Smooth muscle cell (in vitro differentiated cells): ENCODE measurements around the gene RFPL2. TPM values are rescaled to one million over a fixed set of nuclear protein-coding genes. Genes with fewer than 3 reads are reported as not detected.

Source experiments
- DNase-seq: peaks from one replicate; lab custom pipeline; 2025; ENCODE audit not compliant: unreplicated experiment; lab: John Stamatoyannopoulos, UW
- H2AFZ ChIP-seq: fragments of 200-600 bp; sonication (generic); 2 replicates; pipeline ENCODE4 v1.6.0; 2016; ENCODE audit warnings: antibody characterized with exemption, low read depth, mild to moderate bottlenecking
- H3F3A ChIP-seq: fragments of 200-600 bp; sonication (generic); 2 replicates; pipeline ENCODE4 v1.6.0; 2017; ENCODE audit warnings: antibody characterized with exemption, low read depth
- H3K27ac ChIP-seq: fragments of 200-600 bp; sonication (generic); 2 replicates; pipeline ENCODE4 v1.5.1; 2016; ENCODE audit warnings: low read depth, mild to moderate bottlenecking
- H3K27me3 ChIP-seq: fragments of 200-600 bp; sonication (generic); 2 replicates; pipeline ENCODE4 v1.6.1; 2016; ENCODE audit warnings: low read depth, mild to moderate bottlenecking
- H3K36me3 ChIP-seq: fragments of 200-600 bp; sonication (generic); 2 replicates; pipeline ENCODE4 v1.5.1; 2016; ENCODE audit warnings: low read depth
- H3K4me1 ChIP-seq: fragments of 200-600 bp; sonication (generic); 2 replicates; pipeline ENCODE4 v1.5.1; 2016; ENCODE audit warnings: low read depth
- H3K4me2 ChIP-seq: fragments of 200-600 bp; sonication (generic); 2 replicates; pipeline ENCODE4 v1.6.0; 2016; ENCODE audit warnings: mild to moderate bottlenecking
- H3K4me3 ChIP-seq: fragments of 200-600 bp; sonication (generic); 2 replicates; pipeline ENCODE4 v1.5.1; 2016; ENCODE audit warnings: mild to moderate bottlenecking
- H3K79me2 ChIP-seq: fragments of 200-600 bp; sonication (generic); 2 replicates; pipeline ENCODE4 v1.6.0; 2016; ENCODE audit warnings: low read depth, mild to moderate bottlenecking
- H3K9ac ChIP-seq: fragments of 200-600 bp; sonication (generic); 2 replicates; pipeline ENCODE4 v1.6.0; 2016; ENCODE audit warnings: low read depth
- H3K9me3 ChIP-seq: fragments of 200-600 bp; sonication (generic); replicated peaks from 2 replicates; pipeline ENCODE4 v1.5.1; 2016; ENCODE audit warnings: low read depth
- H4K20me1 ChIP-seq: fragments of 200-600 bp; sonication (generic); 2 replicates; pipeline ENCODE4 v1.6.0; 2016; ENCODE audit warnings: low read depth
- CTCF ChIP-seq: fragments of 200-600 bp; sonication (generic); IDR thresholded peaks from 2 replicates; pipeline ENCODE4 v1.5.1; 2017; ENCODE audit warnings: borderline replicate concordance, mild to moderate bottlenecking, antibody characterized with exemption; ENCODE audit not compliant: insufficient read depth, poor library complexity, severe bottlenecking
- WGBS: methylation state at CpG from one replicate; pipeline ENCODE4 v1.1.7; 2016; ENCODE audit warnings: low lambda C conversion rate; 5-methylcytosine and 5-hydroxymethylcytosine counted together
- polyA plus RNA-seq: library from polyadenylated mRNA; unstranded; fragments of >200 nt; fragmentation: Nextera tagmentation; extraction: Ambion mirVana; gene quantifications from 2 replicates; pipeline ENCODE4 v1.2.1, GENCODE V29; 2016
- total RNA-seq: library from RNA; depleted of rRNA; stranded (reverse); fragments of >200 nt; gene quantifications from 2 replicates; pipeline ENCODE4 v1.2.3, GENCODE V29; 2014

The RFPL2 gene
- total and polyA plus RNA-seq, 2 experiments from 2014 or later, result not detected

- H3K4me3 ChIP-seq, result no peak overlapping the region
- 79% methylated on average over 2 of the region's 2 CpGs for WGBS
- peaks cover 15% of the 10 kb centered on the region for H3K27me3 ChIP-seq
- H3K79me2 ChIP-seq, result no peaks in the 10 kb centered on the region
- no peak for DNase-seq
- no peaks in the 10 kb centered on the region for H3F3A ChIP-seq
- no peaks in the 10 kb centered on the region for H4K20me1 ChIP-seq
- no peaks in the 10 kb centered on the region for H3K9me3 ChIP-seq
- TF ChIP-seq CTCF, result no peak
- H3K4me1 ChIP-seq, result no peaks in the 10 kb centered on the region
- H3K9ac ChIP-seq, result no peak overlapping the region
- no peaks in the 10 kb centered on the region for H3K36me3 ChIP-seq
- H3K4me2 ChIP-seq, result no peak overlapping the region
- no peak overlapping the region for H2AFZ ChIP-seq
- no peak overlapping the region for H3K27ac ChIP-seq
Observed at GRCh38 chr22:32217465-32217864, 12.6 kb upstream of the RFPL2 start.

GRCh38 chr22:32216911-32217310, 12.0 kb upstream of the RFPL2 start:
- DNase-seq, result no peak
- Histone ChIP-seq H4K20me1 (no peaks in the 10 kb centered on the region), H3K27me3 (peaks cover 12% of the 10 kb centered on the region), H3K79me2 (no peaks in the 10 kb centered on the region), H3K4me3 (no peak overlapping the region), H3K27ac (no peak overlapping the region), H3K36me3 (no peaks in the 10 kb centered on the region), H3K9me3 (no peaks in the 10 kb centered on the region), H3K9ac (no peak overlapping the region), H3K4me1 (no peaks in the 10 kb centered on the region), H2AFZ (no peak overlapping the region), H3K4me2 (no peak overlapping the region), H3F3A (no peaks in the 10 kb centered on the region)
- no peak for TF ChIP-seq CTCF
- WGBS, result 85% methylated on average over 10 of the region's 10 CpGs

GRCh38 chr22:32211011-32211410, 6.1 kb upstream of the RFPL2 start:
- no peak for DNase-seq
- Histone ChIP-seq H3K9ac (no peak overlapping the region), H4K20me1 (no peaks in the 10 kb centered on the region), H3K4me2 (no peak overlapping the region), H3K4me3 (no peak overlapping the region), H3K79me2 (no peaks in the 10 kb centered on the region), H3K36me3 (no peaks in the 10 kb centered on the region), H3F3A (no peaks in the 10 kb centered on the region), H3K27me3 (no peaks in the 10 kb centered on the region), H3K4me1 (no peaks in the 10 kb centered on the region), H3K9me3 (no peaks in the 10 kb centered on the region), H3K27ac (no peak overlapping the region), H2AFZ (no peak overlapping the region)
- WGBS, result 88% methylated on average over 7 of the region's 7 CpGs
- no peak for TF ChIP-seq CTCF

- no peaks in the 10 kb centered on the region for H3K79me2 ChIP-seq
- H3K4me1 ChIP-seq, result peaks cover 7% of the 10 kb centered on the region
- H3K4me3 ChIP-seq, result no peak overlapping the region
- WGBS, result 95% methylated on average over 3 of the region's 3 CpGs
- no peak overlapping the region for H3K4me2 ChIP-seq
- TF ChIP-seq CTCF, result no peak
- H4K20me1 ChIP-seq, result no peaks in the 10 kb centered on the region
- H3K9ac ChIP-seq, result no peak overlapping the region
- DNase-seq, result no peak
- H3K27me3 ChIP-seq, result peaks cover 10% of the 10 kb centered on the region
- H3F3A ChIP-seq, result no peaks in the 10 kb centered on the region
- H3K9me3 ChIP-seq, result no peaks in the 10 kb centered on the region
- H3K36me3 ChIP-seq, result no peaks in the 10 kb centered on the region
- no peak overlapping the region for H3K27ac ChIP-seq
- no peak overlapping the region for H2AFZ ChIP-seq
Observed at GRCh38 chr22:32208681-32209080, 3.8 kb upstream of the RFPL2 start.
